ENCODE data around the gene B3GAT1.

Gene B3GAT1

GRCh38 chr11:134455516-134455915, 43.5 kb upstream of the B3GAT1 start:
- no peak for TF ChIP-seq CTCF (IDR thresholded peaks at IDR 0.05; ENCODE audit: low read depth, low read length)

GRCh38 chr11:134454146-134454690, 42.2 kb upstream of the B3GAT1 start:
- no peak overlapping the region for H3K4me3 ChIP-seq (ENCODE audit: low read depth, low read length)
- H3K27me3 ChIP-seq = no peaks in the 10 kb centered on the region
- H3K36me3 ChIP-seq = no peaks in the 10 kb centered on the region
- DNase-seq = no peak
- no peaks in the 10 kb centered on the region; the same call in 1 of the 2 replicates for H3K9me3 ChIP-seq
- H3K4me1 ChIP-seq = no peaks in the 10 kb centered on the region; the same call in 1 of the 2 replicates
- TF ChIP-seq CTCF (IDR thresholded peaks at IDR 0.05; ENCODE audit: low read depth, low read length) = no peak

More at GRCh38 chr11:134455516-134455915, 43.5 kb upstream of the B3GAT1 start:
- H3K4me3 ChIP-seq (ENCODE audit: low read depth, low read length) = no peak overlapping the region
- no peaks in the 10 kb centered on the region for H3K36me3 ChIP-seq
- H3K27me3 ChIP-seq = no peaks in the 10 kb centered on the region
- no peaks in the 10 kb centered on the region; the same call in 1 of the 2 replicates for H3K4me1 ChIP-seq
- no peaks in the 10 kb centered on the region; the same call in 1 of the 2 replicates for H3K9me3 ChIP-seq
- DNase-seq = no peak

GRCh38 chr11:134453441-134453840, 41.4 kb upstream of the B3GAT1 start:
- H3K36me3 ChIP-seq = no peaks in the 10 kb centered on the region
- peak; percentile 32 for DNase-seq
- no peak overlapping the region for H3K4me3 ChIP-seq (ENCODE audit: low read depth, low read length)
- no peak for TF ChIP-seq CTCF (IDR thresholded peaks at IDR 0.05; ENCODE audit: low read depth, low read length)
- no peaks in the 10 kb centered on the region for H3K27me3 ChIP-seq
- no peaks in the 10 kb centered on the region; the same call in 1 of the 2 replicates for H3K9me3 ChIP-seq
- H3K4me1 ChIP-seq = no peaks in the 10 kb centered on the region; the same call in 1 of the 2 replicates

GRCh38 chr11:134452838-134453155, 40.8 kb upstream of the B3GAT1 start:
- Histone ChIP-seq H3K9me3 (no peaks in the 10 kb centered on the region; the same call in 1 of the 2 replicates), H3K36me3 (no peaks in the 10 kb centered on the region), H3K4me1 (no peaks in the 10 kb centered on the region; the same call in 1 of the 2 replicates), H3K4me3 (ENCODE audit: low read depth, low read length) (no peak overlapping the region), H3K27me3 (no peaks in the 10 kb centered on the region)
- TF ChIP-seq CTCF (IDR thresholded peaks at IDR 0.05; ENCODE audit: low read depth, low read length) = no peak
- DNase-seq = no peak

GRCh38 chr11:134452026-134452837, 40.2 kb upstream of the B3GAT1 start:
- Histone ChIP-seq H3K36me3 (no peaks in the 10 kb centered on the region), H3K27me3 (no peaks in the 10 kb centered on the region), H3K4me3 (ENCODE audit: low read depth, low read length) (no peak overlapping the region), H3K9me3 (no peaks in the 10 kb centered on the region; the same call in 1 of the 2 replicates), H3K4me1 (no peaks in the 10 kb centered on the region; the same call in 1 of the 2 replicates)
- no peak for DNase-seq
- TF ChIP-seq CTCF (IDR thresholded peaks at IDR 0.05; ENCODE audit: low read depth, low read length) = no peak

- Histone ChIP-seq H3K36me3 (no peaks in the 10 kb centered on the region), H3K4me1 (no peaks in the 10 kb centered on the region; the same call in 1 of the 2 replicates), H3K9me3 (no peaks in the 10 kb centered on the region), H3K4me3 (ENCODE audit: low read depth, low read length) (no peak overlapping the region), H3K27me3 (peaks cover 3% of the 10 kb centered on the region; the same call in 1 of the 2 replicates)
- DNase-seq = no peak
- no peak for TF ChIP-seq CTCF (IDR thresholded peaks at IDR 0.05; ENCODE audit: low read depth, low read length)
Observed at GRCh38 chr11:134450186-134450585, 38.1 kb upstream of the B3GAT1 start.
